A673 (cell line): ENCODE results near the gene AMDHD2.

Source experiments
- EZH2 ChIP-seq: fragments of 200-600 bp; sonication (generic); IDR thresholded peaks from 2 replicates; pipeline ENCODE4 v1.6.1; 2017; ENCODE audit warnings: borderline replicate concordance, low read depth, mild to moderate bottlenecking, mixed read lengths, antibody characterized with exemption, low read length; ENCODE audit not compliant: poor library complexity, severe bottlenecking
- TF ChIP-seq, protein P1 (sequence below): fragments of 300-800, 200-600 bp; sonication (generic); conservative IDR thresholded peaks from 2 replicates; pipeline ENCODE4 v1.5.1; 2017; ENCODE audit warnings: low read depth, mild to moderate bottlenecking, antibody characterized with exemption, low read length, moderate library complexity, mixed read lengths

DNA sequence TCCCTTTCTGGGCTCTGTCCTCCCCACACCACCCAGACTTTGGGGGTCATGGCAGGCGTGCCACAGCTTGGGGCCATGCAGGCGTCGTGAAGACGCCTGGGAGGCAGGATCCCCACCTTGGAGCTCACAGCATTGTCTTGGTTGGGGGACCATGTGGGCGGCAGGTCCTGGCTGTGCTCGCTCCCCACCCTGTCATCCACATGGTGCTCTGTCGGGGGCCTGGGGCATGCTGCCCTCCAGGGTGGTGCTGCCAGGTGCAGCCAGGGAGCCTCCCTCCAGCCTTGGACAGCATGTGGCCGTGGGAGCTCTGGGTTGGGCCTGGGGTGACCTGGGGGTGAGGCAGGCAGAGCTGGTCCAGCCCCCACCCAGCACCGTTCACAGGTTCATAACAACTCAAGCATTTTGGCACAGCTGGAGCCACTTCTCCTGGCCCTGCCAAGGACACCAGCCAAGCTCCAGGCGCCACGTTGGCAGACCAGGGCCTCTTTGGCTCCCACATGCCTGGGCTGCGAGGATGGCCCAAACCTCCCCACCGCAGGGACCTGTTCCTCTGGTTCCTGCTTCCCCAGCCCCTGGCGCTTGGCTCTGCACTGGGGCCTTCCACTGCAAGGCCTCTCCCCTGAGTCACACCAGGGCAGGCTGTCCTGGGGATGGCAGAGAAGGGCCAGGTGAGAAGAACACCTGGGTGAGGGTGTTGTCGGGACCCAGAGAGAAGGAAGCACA lies 21.5 kb upstream of the AMDHD2 start:
- TF ChIP-seq, protein P1, sequence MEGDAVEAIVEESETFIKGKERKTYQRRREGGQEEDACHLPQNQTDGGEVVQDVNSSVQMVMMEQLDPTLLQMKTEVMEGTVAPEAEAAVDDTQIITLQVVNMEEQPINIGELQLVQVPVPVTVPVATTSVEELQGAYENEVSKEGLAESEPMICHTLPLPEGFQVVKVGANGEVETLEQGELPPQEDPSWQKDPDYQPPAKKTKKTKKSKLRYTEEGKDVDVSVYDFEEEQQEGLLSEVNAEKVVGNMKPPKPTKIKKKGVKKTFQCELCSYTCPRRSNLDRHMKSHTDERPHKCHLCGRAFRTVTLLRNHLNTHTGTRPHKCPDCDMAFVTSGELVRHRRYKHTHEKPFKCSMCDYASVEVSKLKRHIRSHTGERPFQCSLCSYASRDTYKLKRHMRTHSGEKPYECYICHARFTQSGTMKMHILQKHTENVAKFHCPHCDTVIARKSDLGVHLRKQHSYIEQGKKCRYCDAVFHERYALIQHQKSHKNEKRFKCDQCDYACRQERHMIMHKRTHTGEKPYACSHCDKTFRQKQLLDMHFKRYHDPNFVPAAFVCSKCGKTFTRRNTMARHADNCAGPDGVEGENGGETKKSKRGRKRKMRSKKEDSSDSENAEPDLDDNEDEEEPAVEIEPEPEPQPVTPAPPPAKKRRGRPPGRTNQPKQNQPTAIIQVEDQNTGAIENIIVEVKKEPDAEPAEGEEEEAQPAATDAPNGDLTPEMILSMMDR: no peak
- no peak for TF ChIP-seq EZH2
